K562 (cell line): ENCODE results near the gene ZNF385C.

ENCODE experiments used
- CCAR2 ChIP-seq: fragments of 200-400 bp; formaldehyde crosslinking; IDR thresholded peaks from 2 replicates; pipeline ENCODE4 v1.6.1; 2017; ENCODE audit warnings: mild to moderate bottlenecking, low read depth, low read length
- CTCF ChIP-seq, 3 experiments: IDR thresholded peaks in 2 of 3; conservative IDR thresholded peaks in 1 of 3; 2 replicates each; pipeline ENCODE4 v1.5.1; 2011 to 2012; ENCODE audit warnings: low read length in 3 of 3, mild to moderate bottlenecking in 3 of 3, control low read depth in 2 of 3, improper control_type of control experiment in 1 of 3, inconsistent platforms in 1 of 3, low read depth in 1 of 3, mixed read lengths in 1 of 3, moderate library complexity in 1 of 3; ENCODE audit not compliant: insufficient read depth in 2 of 3
- DPF2 ChIP-seq: fragments of 450-650 bp; IDR thresholded peaks from 2 replicates; pipeline ENCODE4 v1.6.1; 2016
- E2F1 ChIP-seq: sonication (generic); formaldehyde crosslinking; IDR thresholded peaks from 2 replicates; pipeline ENCODE4 v1.8.1; 2023; ENCODE audit warnings: mild to moderate bottlenecking, missing genetic modification reagents, moderate library complexity
- EGR1 ChIP-seq: fragments of 450-650 bp; conservative IDR thresholded peaks from 2 replicates; pipeline ENCODE4 v1.6.1; 2017; ENCODE audit warnings: mild to moderate bottlenecking
- FIP1L1 ChIP-seq: fragments of 200-400 bp; formaldehyde crosslinking; IDR thresholded peaks from 2 replicates; pipeline ENCODE4 v1.6.1; 2018; ENCODE audit warnings: mild to moderate bottlenecking, low read depth, low read length; ENCODE audit not compliant: poor library complexity, severe bottlenecking
- HNRNPUL1 ChIP-seq: fragments of 200-400 bp; formaldehyde crosslinking; IDR thresholded peaks from 2 replicates; pipeline ENCODE4 v1.6.1; 2017; ENCODE audit warnings: low read length
- MEF2A ChIP-seq: IDR thresholded peaks from 2 replicates; pipeline ENCODE4 v1.6.1; 2011; ENCODE audit warnings: low read depth, mild to moderate bottlenecking, low read length, moderate library complexity; ENCODE audit not compliant: control insufficient read depth
- POLR2A ChIP-seq: fragments of 450-650 bp; conservative IDR thresholded peaks from 2 replicates; pipeline ENCODE4 v1.6.1; 2016
- ZBTB33 ChIP-seq: sonication (generic); formaldehyde crosslinking; IDR thresholded peaks from 2 replicates; pipeline ENCODE4 v1.8.1; 2023; ENCODE audit warnings: mild to moderate bottlenecking, missing genetic modification reagents
- ZNF232 ChIP-seq: sonication (generic); formaldehyde crosslinking; IDR thresholded peaks from 2 replicates; pipeline ENCODE4 v1.8.0; 2022; ENCODE audit warnings: mild to moderate bottlenecking, missing genetic modification reagents
- ZNF41 ChIP-seq: fragments of 250-450 bp; sonication (Bioruptor Pico); conservative IDR thresholded peaks from 2 replicates; pipeline ENCODE4 v1.4.0; 2020; ENCODE audit warnings: mild to moderate bottlenecking
- TF ChIP-seq, protein P1 (sequence below): sonication (generic); formaldehyde crosslinking; IDR thresholded peaks from 2 replicates; pipeline ENCODE4 v1.8.0; 2022; ENCODE audit warnings: missing genetic modification reagents, mild to moderate bottlenecking, borderline replicate concordance

DNA sequence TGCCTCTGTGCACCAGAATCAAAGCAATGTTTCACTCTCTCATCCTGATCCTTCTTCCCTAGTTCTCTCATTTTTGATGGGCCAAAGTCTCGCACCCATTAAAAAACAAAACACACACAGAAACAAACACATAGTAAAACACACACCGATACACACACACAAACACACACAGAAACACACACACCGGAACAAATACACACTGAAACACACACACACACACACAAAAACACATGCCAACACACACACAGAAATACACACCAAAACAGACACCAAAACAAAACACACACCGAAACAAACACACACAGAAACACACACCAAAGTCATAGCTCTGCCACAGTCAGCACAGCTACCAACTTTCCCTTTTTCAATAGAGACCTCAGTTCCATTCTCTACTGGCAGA is 33.0 kb upstream of the ZNF385C start:
- TF ChIP-seq CTCF (IDR thresholded peaks at IDR 0.05 in 2 of 3, conservative IDR thresholded peaks at IDR 0.05 in 1 of 3; ENCODE audit: insufficient read depth in 2 of 3, low read depth in 1 of 3, low read length in 3 of 3) (no peak), ZNF41 (no peak), ZBTB33 (no peak), HNRNPUL1 (no peak), CCAR2 (no peak), DPF2 (no peak), POLR2A (no peak), EGR1 (no peak), ZNF232 (no peak), MEF2A (no peak), FIP1L1 (no peak), E2F1 (CRISPR knock-in tag) (no peak)
- TF ChIP-seq, protein P1, sequence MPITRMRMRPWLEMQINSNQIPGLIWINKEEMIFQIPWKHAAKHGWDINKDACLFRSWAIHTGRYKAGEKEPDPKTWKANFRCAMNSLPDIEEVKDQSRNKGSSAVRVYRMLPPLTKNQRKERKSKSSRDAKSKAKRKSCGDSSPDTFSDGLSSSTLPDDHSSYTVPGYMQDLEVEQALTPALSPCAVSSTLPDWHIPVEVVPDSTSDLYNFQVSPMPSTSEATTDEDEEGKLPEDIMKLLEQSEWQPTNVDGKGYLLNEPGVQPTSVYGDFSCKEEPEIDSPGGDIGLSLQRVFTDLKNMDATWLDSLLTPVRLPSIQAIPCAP (CRISPR knock-in tag) = no peak
